ENCODE results near the gene DHX58. TPM values are rescaled to one million over a fixed set of nuclear protein-coding genes. Genes with fewer than 3 reads are reported as not detected.

Gene DHX58
- polyA plus RNA-seq, 1 of the 3 experiments (the other 2 are of a cell fraction), result 1.2 TPM

- no peak for DNase-seq
- H3K4me3 ChIP-seq (ENCODE audit: low read depth in 2 of 2, low read length in 1 of 2), result no peak overlapping the region
- no peaks in the 10 kb centered on the region for H3F3A ChIP-seq (replicated peaks; ENCODE audit: insufficient read depth)
- H3K27ac ChIP-seq (ENCODE audit: low read depth in 2 of 2, low read length in 1 of 2), result no peak overlapping the region
- no peaks in the 10 kb centered on the region for H3K9me2 ChIP-seq
- no peak overlapping the region for H2AFZ ChIP-seq (ENCODE audit: low read depth)
- no peaks in the 10 kb centered on the region for H3K79me2 ChIP-seq (ENCODE audit: insufficient read depth)
- peaks cover 0 to 12% of the 10 kb centered on the region in 2 experiments; a peak in 1 of 4 replicates for H3K4me1 ChIP-seq (ENCODE audit: control insufficient read depth in 1 of 2, insufficient read depth in 2 of 2, low read depth in 1 of 2, low read length in 1 of 2)
- no peak overlapping the region for H3K4me2 ChIP-seq
- POLR2A ChIA-PET, result no interaction called here
- no peaks in the 10 kb centered on the region for H3K36me3 ChIP-seq (replicated peaks in 1 of 2; ENCODE audit: control insufficient read depth in 1 of 2, insufficient read depth in 2 of 2, low read length in 1 of 2)
- CTCF ChIA-PET, result interaction anchor here (0.6 to 1.4 kb wide), 3 partner anchors 21 to 197 kb away, joined by 3 to 4 read pairs (median 3); no protein-coding TSS in a partner anchor
- TF ChIP-seq YY1 (IDR thresholded peaks at IDR 0.05; ENCODE audit: low read depth) (no peak), FOXJ3 (CRISPR knock-in tag; IDR thresholded peaks at IDR 0.05) (no peak), MXI1 (IDR thresholded peaks at IDR 0.05; ENCODE audit: low read depth, low read length) (no peak), SIN3A (IDR thresholded peaks at IDR 0.05; ENCODE audit: borderline replicate concordance, low read depth, low read length) (no peak), TCF12 (IDR thresholded peaks at IDR 0.05) (no peak), ELF1 (IDR thresholded peaks at IDR 0.05) (no peak), POLR2AphosphoS5 (IDR thresholded peaks at IDR 0.05; ENCODE audit: low read depth, low read length) (no peak), FOSL2 (IDR thresholded peaks at IDR 0.05; ENCODE audit: borderline replicate concordance, low read depth) (no peak), PBX3 (IDR thresholded peaks at IDR 0.05) (no peak), RAD21 (IDR thresholded peaks at IDR 0.05; ENCODE audit: low read length) (no peak), EP300 (IDR thresholded peaks at IDR 0.05; ENCODE audit: borderline replicate concordance in 1 of 2, low read depth in 1 of 2, low read length in 1 of 2) (no peak), CTCF (IDR thresholded peaks at IDR 0.05) (no peak), USF2 (IDR thresholded peaks at IDR 0.05; ENCODE audit: borderline replicate concordance, low read depth, low read length) (no peak), JUND (IDR thresholded peaks at IDR 0.05) (no peak), USF1 (IDR thresholded peaks at IDR 0.05; ENCODE audit: borderline replicate concordance, low read depth) (no peak), REST (IDR thresholded peaks at IDR 0.05; ENCODE audit: low read depth, low read length) (no peak)
- H3K9ac ChIP-seq, result no peak overlapping the region
- 97% methylated on average over 7 of the region's 7 CpGs for WGBS (ENCODE audit: low lambda C conversion rate)
- H3K27me3 ChIP-seq (ENCODE audit: insufficient read depth), result no peaks in the 10 kb centered on the region
- no peaks in the 10 kb centered on the region for H4K20me1 ChIP-seq (ENCODE audit: insufficient read depth)
- H3K9me3 ChIP-seq, result no peaks in the 10 kb centered on the region
Observed at GRCh38 chr17:42160531-42160910, 48.0 kb upstream of the DHX58 start.

All from SK-N-SH (cell line).